ENCODE results near the gene LRRC8B. TPM values are rescaled to one million over a fixed set of nuclear protein-coding genes. Genes with fewer than 3 reads are reported as not detected.

LRRC8B gene
- total RNA-seq, 2 donors from 2014 or later = 5.5 to 8.2 TPM

DNA sequence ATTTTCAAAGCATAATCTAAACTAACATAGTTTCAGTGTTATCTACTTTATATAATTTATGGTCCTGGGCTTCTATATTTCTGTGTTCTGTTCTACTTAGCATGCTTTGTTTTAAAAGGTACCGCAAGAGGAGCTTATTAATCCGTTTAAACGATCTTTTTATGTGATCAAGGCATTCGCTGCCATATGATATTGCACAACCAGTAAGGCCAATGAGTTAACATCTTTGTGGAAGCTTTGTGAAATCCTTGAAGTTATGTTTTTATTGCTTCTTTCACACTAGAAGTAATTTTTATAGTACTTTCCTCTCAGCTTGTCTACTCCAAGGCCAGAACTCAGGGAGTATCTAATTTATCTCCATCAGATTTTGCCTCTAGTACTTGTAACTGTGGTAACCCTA is 117.2 kb downstream of the LRRC8B start:
- no peaks in the 10 kb centered on the region for H3K27me3 ChIP-seq
- no peak overlapping the region for H3K4me3 ChIP-seq
- no peak for DNase-seq (ENCODE audit: low spot score)
- H3K9me3 ChIP-seq = no peaks in the 10 kb centered on the region
- H3K4me1 ChIP-seq = peaks cover 0 to 16% of the 10 kb centered on the region in 2 donors
- no peak overlapping the region for H3K27ac ChIP-seq
- TF ChIP-seq, protein P1, sequence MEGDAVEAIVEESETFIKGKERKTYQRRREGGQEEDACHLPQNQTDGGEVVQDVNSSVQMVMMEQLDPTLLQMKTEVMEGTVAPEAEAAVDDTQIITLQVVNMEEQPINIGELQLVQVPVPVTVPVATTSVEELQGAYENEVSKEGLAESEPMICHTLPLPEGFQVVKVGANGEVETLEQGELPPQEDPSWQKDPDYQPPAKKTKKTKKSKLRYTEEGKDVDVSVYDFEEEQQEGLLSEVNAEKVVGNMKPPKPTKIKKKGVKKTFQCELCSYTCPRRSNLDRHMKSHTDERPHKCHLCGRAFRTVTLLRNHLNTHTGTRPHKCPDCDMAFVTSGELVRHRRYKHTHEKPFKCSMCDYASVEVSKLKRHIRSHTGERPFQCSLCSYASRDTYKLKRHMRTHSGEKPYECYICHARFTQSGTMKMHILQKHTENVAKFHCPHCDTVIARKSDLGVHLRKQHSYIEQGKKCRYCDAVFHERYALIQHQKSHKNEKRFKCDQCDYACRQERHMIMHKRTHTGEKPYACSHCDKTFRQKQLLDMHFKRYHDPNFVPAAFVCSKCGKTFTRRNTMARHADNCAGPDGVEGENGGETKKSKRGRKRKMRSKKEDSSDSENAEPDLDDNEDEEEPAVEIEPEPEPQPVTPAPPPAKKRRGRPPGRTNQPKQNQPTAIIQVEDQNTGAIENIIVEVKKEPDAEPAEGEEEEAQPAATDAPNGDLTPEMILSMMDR (IDR thresholded peaks at IDR 0.05) = no peak
- no peaks in the 10 kb centered on the region for H3K36me3 ChIP-seq

DNA sequence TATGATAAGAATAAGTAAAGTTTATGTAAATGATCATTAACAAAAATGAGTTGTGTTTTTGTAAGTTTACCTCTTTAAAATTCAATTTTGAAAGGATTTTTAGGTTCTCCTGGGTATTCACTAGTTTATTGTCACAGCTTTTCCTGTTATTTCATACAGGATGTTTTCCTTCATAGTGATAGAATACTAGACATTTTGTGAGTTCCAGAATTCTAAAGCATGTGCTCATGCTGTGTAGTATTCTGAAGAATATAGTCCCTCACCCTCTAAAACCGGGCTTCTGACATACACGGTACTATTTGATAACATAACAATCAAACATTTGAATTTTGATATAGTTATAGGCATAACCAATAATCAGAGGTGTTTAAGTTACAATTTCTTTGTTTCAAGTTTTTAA is 118.9 kb downstream of the LRRC8B start:
- Histone ChIP-seq H3K27me3 (no peaks in the 10 kb centered on the region), H3K36me3 (no peaks in the 10 kb centered on the region), H3K27ac (no peak overlapping the region), H3K9me3 (no peaks in the 10 kb centered on the region), H3K4me3 (no peak overlapping the region), H3K4me1 (peaks cover 0 to 9% of the 10 kb centered on the region in 2 donors)
- DNase-seq (ENCODE audit: low spot score) = no peak
- TF ChIP-seq, protein P1 (IDR thresholded peaks at IDR 0.05) = no peak

DNA sequence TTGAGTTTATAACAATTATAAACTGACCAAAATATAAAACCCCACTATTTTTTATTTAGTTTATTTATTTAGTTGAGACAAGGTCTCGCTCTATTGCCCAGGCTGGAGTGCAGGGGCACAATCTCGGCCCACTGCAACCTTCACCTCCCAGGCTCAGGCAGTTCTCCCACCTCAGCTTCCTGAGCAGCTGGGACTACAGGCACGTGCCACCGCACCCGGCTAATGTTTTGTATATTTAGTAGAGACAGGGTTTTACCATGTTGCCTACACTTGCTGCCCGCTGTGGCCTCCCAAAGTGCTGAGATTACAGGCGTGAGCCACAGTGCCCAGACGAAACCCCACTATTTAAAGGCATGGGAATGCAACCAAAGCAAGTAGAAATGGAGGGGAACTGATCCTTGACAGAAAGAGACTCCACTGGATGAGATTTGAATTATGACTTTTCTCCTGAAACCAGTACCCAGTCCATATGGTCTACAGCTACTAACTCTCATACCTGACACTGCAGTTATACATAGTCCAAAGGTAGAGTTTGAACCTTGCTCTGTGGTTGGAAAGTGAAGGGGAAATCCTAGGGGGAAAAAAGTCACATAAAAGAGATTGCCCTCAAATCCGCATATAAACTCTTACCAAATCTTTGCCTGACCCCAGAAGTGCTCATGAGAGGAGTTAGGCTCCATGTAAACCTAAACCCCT is 119.6 kb downstream of the LRRC8B start:
- Histone ChIP-seq H3K4me1 (peaks cover 0 to 15% of the 10 kb centered on the region in 2 donors), H3K27me3 (no peaks in the 10 kb centered on the region), H3K9me3 (no peaks in the 10 kb centered on the region), H3K36me3 (no peaks in the 10 kb centered on the region), H3K4me3 (no peak overlapping the region), H3K27ac (no peak overlapping the region)
- no peak for DNase-seq (ENCODE audit: low spot score)
- TF ChIP-seq, protein P1 (IDR thresholded peaks at IDR 0.05) = no peak

DNA sequence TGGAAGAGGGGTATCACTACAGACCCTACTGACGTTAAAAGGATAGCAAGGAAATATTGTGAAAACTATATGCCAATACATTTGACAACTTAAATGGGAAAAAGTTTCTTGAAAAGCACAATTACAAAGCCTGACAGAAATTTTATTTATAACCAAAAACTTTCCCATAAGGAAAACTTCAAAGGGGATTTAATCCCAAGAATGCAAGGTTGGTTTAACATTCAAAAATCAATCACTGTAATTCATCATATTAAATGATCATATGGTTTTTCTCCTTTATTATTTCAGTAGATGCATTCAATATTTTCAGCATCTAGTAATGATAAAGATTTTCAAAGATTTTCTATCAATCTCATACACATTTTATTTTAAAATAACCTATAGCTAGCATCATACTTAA is 121.6 kb downstream of the LRRC8B start:
- DNase-seq (ENCODE audit: low spot score) = no peak
- Histone ChIP-seq H3K27ac (no peak overlapping the region), H3K36me3 (no peaks in the 10 kb centered on the region), H3K4me1 (peaks cover 0 to 24% of the 10 kb centered on the region in 2 donors), H3K4me3 (no peak overlapping the region), H3K27me3 (no peaks in the 10 kb centered on the region), H3K9me3 (no peaks in the 10 kb centered on the region)
- TF ChIP-seq, protein P1 (IDR thresholded peaks at IDR 0.05) = no peak

Other genes starting within 250 kb of the LRRC8B start
- gene GBP6, start 160.8 kb upstream of the LRRC8B start, total RNA-seq = under 1 TPM in 1 of 2 donors, not detected in 1; 0.19 TPM
- gene LRRC8C, start 108.3 kb downstream of the LRRC8B start, total RNA-seq = 10 to 100 TPM in 1 of 2 donors, 1 to 10 TPM in 1; 9.0 to 11.5 TPM